ENCODE measurements around the gene TFF3. TPM values are rescaled to one million over a fixed set of nuclear protein-coding genes. Genes with fewer than 3 reads are reported as not detected.
A peak's percentile ranks its signal among the peaks of the same experiment; 100 is the strongest.

The TFF3 gene
- total RNA-seq, 1 donor from 2014 or later, result 31.9 TPM

DNA sequence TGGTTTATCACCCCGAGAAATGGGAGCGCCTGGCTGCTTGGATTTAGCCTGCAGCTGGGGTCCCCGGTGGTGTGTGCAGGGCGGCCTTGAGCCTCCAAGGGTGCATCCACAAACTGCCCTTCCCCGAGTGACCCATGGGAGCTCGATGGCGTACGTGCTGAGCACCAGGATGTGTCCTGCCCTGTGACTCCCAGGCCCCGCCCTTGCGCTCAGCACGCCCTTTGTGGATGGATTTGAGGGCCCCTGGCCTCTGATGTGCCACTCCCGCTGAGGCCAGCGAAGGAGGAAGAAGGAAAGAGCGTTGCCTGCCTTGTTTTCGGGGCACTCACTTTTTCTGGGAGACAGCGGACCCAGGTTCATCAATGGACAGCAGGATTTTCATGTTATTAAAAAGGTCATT, 1.7 kb upstream of the TFF3 start:
- H3K27ac ChIP-seq, result no peak overlapping the region
- TF ChIP-seq, protein P1, sequence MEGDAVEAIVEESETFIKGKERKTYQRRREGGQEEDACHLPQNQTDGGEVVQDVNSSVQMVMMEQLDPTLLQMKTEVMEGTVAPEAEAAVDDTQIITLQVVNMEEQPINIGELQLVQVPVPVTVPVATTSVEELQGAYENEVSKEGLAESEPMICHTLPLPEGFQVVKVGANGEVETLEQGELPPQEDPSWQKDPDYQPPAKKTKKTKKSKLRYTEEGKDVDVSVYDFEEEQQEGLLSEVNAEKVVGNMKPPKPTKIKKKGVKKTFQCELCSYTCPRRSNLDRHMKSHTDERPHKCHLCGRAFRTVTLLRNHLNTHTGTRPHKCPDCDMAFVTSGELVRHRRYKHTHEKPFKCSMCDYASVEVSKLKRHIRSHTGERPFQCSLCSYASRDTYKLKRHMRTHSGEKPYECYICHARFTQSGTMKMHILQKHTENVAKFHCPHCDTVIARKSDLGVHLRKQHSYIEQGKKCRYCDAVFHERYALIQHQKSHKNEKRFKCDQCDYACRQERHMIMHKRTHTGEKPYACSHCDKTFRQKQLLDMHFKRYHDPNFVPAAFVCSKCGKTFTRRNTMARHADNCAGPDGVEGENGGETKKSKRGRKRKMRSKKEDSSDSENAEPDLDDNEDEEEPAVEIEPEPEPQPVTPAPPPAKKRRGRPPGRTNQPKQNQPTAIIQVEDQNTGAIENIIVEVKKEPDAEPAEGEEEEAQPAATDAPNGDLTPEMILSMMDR (IDR thresholded peaks at IDR 0.05), result no peak
- no peak for TF ChIP-seq POLR2AphosphoS5 (IDR thresholded peaks at IDR 0.05; ENCODE audit: insufficient read depth in 1 of 2, low read depth in 1 of 2)
- TF ChIP-seq POLR2A (IDR thresholded peaks at IDR 0.05), result no peak
- no peaks in the 10 kb centered on the region for H3K36me3 ChIP-seq
- no peaks in the 10 kb centered on the region for H3K27me3 ChIP-seq
- DNase-seq (ENCODE audit: extremely low spot score in 2 of 2), result peak in 1 of 2 donors; percentile 84
- no peaks in the 10 kb centered on the region for H3K4me1 ChIP-seq
- intact Hi-C loops (cut with DNase I), result no loop called here
- no peak overlapping the region for H3K4me3 ChIP-seq
- H3K9me3 ChIP-seq, result no peaks in the 10 kb centered on the region

DNA sequence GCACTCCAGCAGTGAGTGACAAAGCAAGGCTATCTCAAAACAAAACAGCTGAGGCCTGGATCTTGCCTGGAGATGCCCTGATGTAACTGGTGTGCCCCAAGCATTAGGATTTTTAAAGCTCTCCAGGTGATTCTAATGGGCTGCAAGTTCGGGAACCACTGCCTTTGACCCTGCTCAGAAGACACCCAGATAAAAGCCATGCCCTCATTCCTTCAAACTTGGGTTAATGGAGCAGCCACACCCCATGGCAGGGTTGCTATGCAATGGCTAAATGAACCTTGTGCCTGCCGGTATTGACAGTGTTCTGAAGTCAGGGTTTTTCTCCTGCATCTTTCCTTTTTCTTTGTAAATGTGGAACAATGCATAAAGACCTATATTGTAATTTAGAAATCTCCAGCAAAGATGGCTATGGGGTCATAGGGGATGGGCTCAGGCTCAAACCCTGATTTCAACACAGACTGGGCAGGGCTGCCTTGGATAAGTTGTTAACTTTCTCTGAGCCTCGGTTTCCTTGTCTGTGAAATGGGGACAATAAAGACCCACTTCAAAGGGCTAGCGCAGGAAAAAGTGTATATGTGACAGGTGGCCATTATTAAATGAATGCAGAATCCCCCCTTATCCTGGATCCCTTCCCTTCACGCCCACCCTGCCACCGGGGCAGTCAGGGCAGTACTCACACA, 453 bp downstream of the TFF3 start:
- DNase-seq (ENCODE audit: extremely low spot score in 2 of 2), result no peak
- intact Hi-C loops (cut with DNase I), result no loop called here
- H3K4me3 ChIP-seq, result no peak overlapping the region
- TF ChIP-seq POLR2A (IDR thresholded peaks at IDR 0.05) (no peak), POLR2AphosphoS5 (IDR thresholded peaks at IDR 0.05; ENCODE audit: insufficient read depth in 1 of 2, low read depth in 1 of 2) (no peak)
- TF ChIP-seq, protein P1 (IDR thresholded peaks at IDR 0.05), result no peak
- no peaks in the 10 kb centered on the region for H3K4me1 ChIP-seq
- H3K9me3 ChIP-seq, result no peaks in the 10 kb centered on the region
- H3K27ac ChIP-seq, result no peak overlapping the region
- H3K36me3 ChIP-seq, result no peaks in the 10 kb centered on the region
- H3K27me3 ChIP-seq, result no peaks in the 10 kb centered on the region

DNA sequence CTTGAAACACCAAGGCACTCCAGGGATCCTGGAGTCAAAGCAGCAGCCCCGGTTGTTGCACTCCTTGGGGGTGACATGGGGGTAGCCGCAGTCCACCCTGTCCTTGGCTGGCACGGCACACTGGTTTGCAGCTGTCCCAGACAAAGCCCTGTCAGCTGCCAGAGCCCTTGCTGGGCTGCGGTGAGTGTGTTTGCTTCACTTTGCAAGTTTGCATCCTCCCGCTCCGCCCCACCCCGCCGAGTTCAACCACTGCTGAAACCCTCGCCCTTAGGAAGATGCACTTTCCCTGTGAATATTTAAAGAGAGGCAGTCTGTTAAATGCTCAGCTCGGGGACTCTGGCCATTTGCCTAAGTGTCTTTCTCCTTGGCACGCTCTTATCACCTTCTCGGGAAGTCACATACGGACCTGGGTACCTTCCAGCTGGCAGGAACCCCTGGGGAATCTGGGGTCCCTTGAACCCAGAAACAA, 1.7 kb downstream of the TFF3 start:
- intact Hi-C loops (cut with DNase I), result no loop called here

DNA sequence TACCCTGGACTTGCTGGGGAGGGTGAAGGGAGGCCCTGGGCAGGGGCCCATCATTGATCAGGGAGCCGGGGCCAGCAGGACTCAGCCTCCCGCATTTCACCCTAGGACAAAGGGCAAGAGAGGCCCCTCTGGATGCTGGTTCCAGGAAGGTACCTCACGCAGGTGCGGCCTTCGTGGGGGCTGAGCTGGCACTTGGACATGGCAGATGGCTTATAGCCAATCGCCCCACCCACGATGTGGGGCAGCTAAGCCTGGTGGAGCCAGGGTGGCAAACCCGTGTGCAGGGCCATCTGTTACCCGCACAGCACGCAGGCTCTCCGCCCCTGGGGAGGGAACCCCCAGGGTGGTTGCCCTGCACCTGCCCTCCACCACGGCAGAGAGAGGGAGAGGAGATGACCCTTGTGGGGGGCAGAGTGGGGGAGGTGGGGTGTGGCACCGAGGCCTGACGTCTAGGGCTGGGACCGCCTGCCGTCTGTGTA, 2.5 kb downstream of the TFF3 start:
- intact Hi-C loops (cut with DNase I), result no loop called here
- Histone ChIP-seq H3K27me3 (no peaks in the 10 kb centered on the region), H3K4me1 (no peaks in the 10 kb centered on the region), H3K9me3 (no peaks in the 10 kb centered on the region), H3K4me3 (no peak overlapping the region), H3K27ac (no peak overlapping the region), H3K36me3 (no peaks in the 10 kb centered on the region)
- TF ChIP-seq POLR2AphosphoS5 (IDR thresholded peaks at IDR 0.05; ENCODE audit: insufficient read depth in 1 of 2, low read depth in 1 of 2), result no peak
- TF ChIP-seq, protein P1 (IDR thresholded peaks at IDR 0.05), result no peak
- TF ChIP-seq POLR2A (IDR thresholded peaks at IDR 0.05), result no peak
- peak in 1 of 2 donors; percentile 79 for DNase-seq (ENCODE audit: extremely low spot score in 2 of 2)

More for the DNA sequence above, 1.7 kb downstream of the TFF3 start:
- peak in 1 of 2 donors; percentile 70 for DNase-seq (ENCODE audit: extremely low spot score in 2 of 2)
- no peak overlapping the region for H3K4me3 ChIP-seq
- no peaks in the 10 kb centered on the region for H3K4me1 ChIP-seq
- TF ChIP-seq POLR2AphosphoS5 (IDR thresholded peaks at IDR 0.05; ENCODE audit: insufficient read depth in 1 of 2, low read depth in 1 of 2) (no peak), POLR2A (IDR thresholded peaks at IDR 0.05) (no peak)
- TF ChIP-seq, protein P1 (IDR thresholded peaks at IDR 0.05), result no peak
- H3K27ac ChIP-seq, result no peak overlapping the region
- no peaks in the 10 kb centered on the region for H3K36me3 ChIP-seq
- no peaks in the 10 kb centered on the region for H3K9me3 ChIP-seq
- H3K27me3 ChIP-seq, result no peaks in the 10 kb centered on the region
